Muscle layer of duodenum (tissue), 2 donors: ENCODE measurements around the gene RPL10.

Experiments
- H3K27ac ChIP-seq: one replicate; pipeline ENCODE4 v1.7.0; 2013; ENCODE audit warnings: mild to moderate bottlenecking, low read length
- H3K27me3 ChIP-seq: one replicate; pipeline ENCODE4 v1.7.0; 2013; ENCODE audit warnings: low read depth, mild to moderate bottlenecking, control low read depth, low read length
- H3K36me3 ChIP-seq, 2 donors: one replicate each; pipeline ENCODE4 v1.7.0; 2013; ENCODE audit warnings: low read length in 2 of 2, control low read depth in 1 of 2, mild to moderate bottlenecking in 1 of 2; ENCODE audit not compliant: insufficient read depth in 2 of 2, control insufficient read depth in 1 of 2
- H3K4me1 ChIP-seq, 2 donors: one replicate each; pipeline ENCODE4 v1.7.0; 2013; ENCODE audit warnings: low read length in 2 of 2, mild to moderate bottlenecking in 2 of 2, control low read depth in 1 of 2, moderate library complexity in 1 of 2; ENCODE audit not compliant: insufficient read depth in 2 of 2, control insufficient read depth in 1 of 2
- H3K4me3 ChIP-seq, 2 donors: one replicate each; pipeline ENCODE4 v1.7.0; 2013; ENCODE audit warnings: low read length in 2 of 2, low read depth in 1 of 2, mild to moderate bottlenecking in 1 of 2
- H3K9me3 ChIP-seq, 2 donors: one replicate each; pipeline ENCODE4 v1.7.0; 2013; ENCODE audit warnings: low read length in 2 of 2, control low read depth in 1 of 2, mild to moderate bottlenecking in 1 of 2; ENCODE audit not compliant: control insufficient read depth in 1 of 2
- donor health status: healthy.

The RPL10 gene

DNA sequence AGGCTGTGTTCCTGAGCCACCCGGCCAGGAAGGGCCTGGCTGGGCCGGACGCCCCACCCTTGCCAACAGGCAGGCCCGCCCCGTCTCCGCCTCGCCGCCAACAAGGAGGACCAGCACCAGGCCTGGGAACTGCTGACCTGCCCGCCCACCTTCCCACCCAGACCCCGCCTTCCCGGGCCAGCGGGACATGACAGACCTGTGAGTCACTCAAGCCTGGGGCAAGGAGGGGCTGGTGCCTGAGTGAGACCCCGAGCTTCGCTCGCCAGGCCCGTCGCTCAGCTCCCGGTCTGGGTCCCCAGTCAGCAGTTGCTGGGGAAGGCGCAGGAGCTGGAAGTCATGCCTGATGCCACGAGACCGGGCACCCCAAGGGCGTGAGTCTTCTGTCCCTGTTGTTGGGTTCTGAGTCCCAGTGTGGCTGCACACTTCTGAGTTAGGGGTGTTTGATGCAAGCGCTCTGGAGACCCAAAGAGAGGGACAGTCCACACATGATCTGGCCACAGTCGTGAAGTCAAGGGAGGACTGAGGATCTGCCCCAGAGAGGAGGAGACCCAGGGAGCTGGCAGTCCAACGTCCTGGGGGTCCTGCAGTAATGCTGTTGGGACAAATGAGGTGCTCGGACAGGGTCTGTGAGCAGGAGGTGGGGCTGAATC lies 11.2 kb downstream of the RPL10 start, which contains the start of gene DNASE1L1:
Gene DNASE1L1 (minus strand): TSS at position 33 of the 650 bp plus-strand sequence. CDS start 3,686 bp downstream, outside the sequence.
- peaks cover 0 to 3% of the 10 kb centered on the region in 2 donors for H3K36me3 ChIP-seq
- H3K4me3 ChIP-seq = peak within 1 kb of the TSS; percentile 44 to 45
- H3K27ac ChIP-seq = peak within 1 kb of the TSS; percentile 74
- H3K9me3 ChIP-seq = no peaks in the 10 kb centered on the region
- H3K4me1 ChIP-seq = peaks cover 0 to 5% of the 10 kb centered on the region in 2 donors
- H3K27me3 ChIP-seq = no peaks in the 10 kb centered on the region

GRCh38 chrX:154411981-154412340 lies 13.8 kb downstream of the RPL10 start:
- H3K4me3 ChIP-seq = peak overlapping the region; percentile 53 to 75
- H3K27ac ChIP-seq = peak overlapping the region; percentile 63
- H3K27me3 ChIP-seq = no peaks in the 10 kb centered on the region
- peaks cover 0 to 5% of the 10 kb centered on the region in 2 donors for H3K4me1 ChIP-seq
- H3K9me3 ChIP-seq = no peaks in the 10 kb centered on the region
- H3K36me3 ChIP-seq = peaks cover 0 to 3% of the 10 kb centered on the region in 2 donors

- peaks cover 0 to 3% of the 10 kb centered on the region in 2 donors for H3K36me3 ChIP-seq
- peak overlapping the region; percentile 63 for H3K27ac ChIP-seq
- no peaks in the 10 kb centered on the region for H3K27me3 ChIP-seq
- peaks cover 0 to 5% of the 10 kb centered on the region in 2 donors for H3K4me1 ChIP-seq
- H3K4me3 ChIP-seq = peak overlapping the region; percentile 53 to 75
- no peaks in the 10 kb centered on the region for H3K9me3 ChIP-seq
Measured at GRCh38 chrX:154412468-154412867, 14.3 kb downstream of the RPL10 start.

- no peak overlapping the region for H3K4me3 ChIP-seq
- H3K27me3 ChIP-seq = no peaks in the 10 kb centered on the region
- H3K9me3 ChIP-seq = no peaks in the 10 kb centered on the region
- no peak overlapping the region for H3K27ac ChIP-seq
- H3K36me3 ChIP-seq = peaks cover 0 to 3% of the 10 kb centered on the region in 2 donors
- peaks cover 0 to 5% of the 10 kb centered on the region in 2 donors for H3K4me1 ChIP-seq
Measured at GRCh38 chrX:154413142-154413541, 15.0 kb downstream of the RPL10 start.

- H3K27me3 ChIP-seq = no peaks in the 10 kb centered on the region
- peaks cover 0 to 5% of the 10 kb centered on the region in 2 donors for H3K4me1 ChIP-seq
- no peak overlapping the region for H3K4me3 ChIP-seq
- no peak overlapping the region for H3K27ac ChIP-seq
- H3K36me3 ChIP-seq = peaks cover 0 to 11% of the 10 kb centered on the region in 2 donors
- no peaks in the 10 kb centered on the region for H3K9me3 ChIP-seq
Measured at GRCh38 chrX:154417157-154417556, 19.0 kb downstream of the RPL10 start.

- no peaks in the 10 kb centered on the region for H3K9me3 ChIP-seq
- H3K4me3 ChIP-seq = no peak overlapping the region
- no peak overlapping the region for H3K27ac ChIP-seq
Measured at GRCh38 chrX:154419189-154419588, 21.0 kb downstream of the RPL10 start.

DNA sequence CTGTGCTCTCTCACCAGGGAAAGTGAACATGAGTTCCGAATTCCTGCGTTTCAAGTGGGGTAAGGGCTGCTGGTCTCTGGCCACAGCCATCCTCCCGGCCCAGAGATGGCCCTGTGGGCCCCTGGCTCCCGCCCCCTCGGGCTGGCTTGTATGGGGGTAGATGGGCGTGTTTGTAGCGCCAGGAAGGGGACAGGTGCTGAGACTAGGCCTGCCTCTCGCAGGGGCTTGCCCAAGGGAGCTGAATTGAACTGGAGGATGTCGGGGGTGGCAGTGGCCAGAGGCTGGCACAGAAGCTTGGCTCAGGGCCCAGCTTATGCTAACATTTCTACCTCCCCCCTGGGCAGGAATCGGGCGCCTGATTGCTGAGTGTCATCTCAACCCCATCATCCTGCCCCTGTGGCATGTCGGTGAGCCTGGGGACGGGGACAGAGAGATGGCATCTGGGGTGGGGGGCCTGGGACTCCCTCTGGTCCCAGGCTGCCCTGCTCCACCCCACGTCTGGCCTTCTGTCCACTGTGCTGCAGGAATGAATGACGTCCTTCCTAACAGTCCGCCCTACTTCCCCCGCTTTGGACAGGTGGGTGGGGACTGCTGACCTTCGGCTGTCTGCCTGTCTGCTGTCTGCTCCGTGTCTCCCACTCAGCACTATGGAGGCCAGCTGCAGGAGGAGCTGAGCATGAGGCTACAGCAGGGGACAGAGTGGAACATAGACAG lies 21.7 kb downstream of the RPL10 start:
- H3K27ac ChIP-seq = no peak overlapping the region
- H3K4me3 ChIP-seq = no peak overlapping the region
- H3K27me3 ChIP-seq = no peaks in the 10 kb centered on the region
- H3K36me3 ChIP-seq = peaks cover 0 to 8% of the 10 kb centered on the region in 2 donors
- no peaks in the 10 kb centered on the region for H3K9me3 ChIP-seq
- no peaks in the 10 kb centered on the region for H3K4me1 ChIP-seq

More at GRCh38 chrX:154419189-154419588, 21.0 kb downstream of the RPL10 start:
- H3K27me3 ChIP-seq = no peaks in the 10 kb centered on the region
- peaks cover 0 to 8% of the 10 kb centered on the region in 2 donors for H3K36me3 ChIP-seq
- H3K4me1 ChIP-seq = no peaks in the 10 kb centered on the region

- Histone ChIP-seq H3K9me3 (no peaks in the 10 kb centered on the region), H3K36me3 (peaks cover 0 to 8% of the 10 kb centered on the region in 2 donors), H3K27ac (no peak overlapping the region), H3K4me3 (no peak overlapping the region), H3K27me3 (no peaks in the 10 kb centered on the region), H3K4me1 (no peaks in the 10 kb centered on the region)
Measured at GRCh38 chrX:154420402-154420756, 22.2 kb downstream of the RPL10 start.

DNA sequence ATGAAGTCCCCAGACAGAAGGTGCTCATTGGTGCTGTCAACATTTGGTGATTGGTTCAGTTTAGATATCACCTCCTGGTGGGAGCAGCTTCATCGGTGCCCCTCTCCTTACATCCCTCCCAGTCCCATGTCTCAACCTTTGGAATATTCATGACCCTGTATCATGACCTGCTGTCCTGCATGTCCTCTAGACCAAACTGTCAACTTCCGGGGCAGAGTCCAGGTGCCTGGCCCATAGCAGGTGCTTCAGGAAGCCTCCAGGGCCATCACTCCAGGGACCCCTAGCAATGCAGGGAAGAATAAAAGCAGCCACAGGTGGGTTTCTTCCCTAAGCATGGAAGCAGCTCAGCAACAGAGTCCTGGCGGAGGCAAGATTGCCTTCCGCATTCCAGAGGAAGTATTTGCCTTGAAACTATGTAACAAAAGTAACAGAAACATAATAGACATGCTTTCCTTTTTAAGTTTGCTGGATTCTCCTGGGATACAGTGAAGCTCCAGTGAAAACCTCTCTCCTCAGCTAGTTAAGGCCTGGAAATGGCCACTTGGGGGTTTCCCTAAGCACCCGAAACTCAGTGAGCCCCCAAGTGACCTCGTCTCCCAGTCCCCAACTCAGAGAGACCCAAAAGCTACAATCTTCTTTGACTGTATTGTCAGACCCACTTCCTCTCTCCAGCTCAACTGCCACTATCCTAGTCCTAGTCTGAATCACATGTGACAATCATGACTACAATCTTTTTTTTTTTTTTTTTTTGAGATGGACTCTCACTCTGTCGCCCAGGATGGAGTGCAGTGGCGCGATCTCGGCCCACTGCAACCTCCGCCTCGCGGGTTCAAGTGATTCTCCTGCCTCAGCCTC lies 29.0 kb downstream of the RPL10 start:
- Histone ChIP-seq H3K27ac (no peak overlapping the region), H3K36me3 (peaks cover 0 to 6% of the 10 kb centered on the region in 2 donors), H3K9me3 (no peaks in the 10 kb centered on the region), H3K4me1 (peaks cover 0 to 24% of the 10 kb centered on the region in 2 donors), H3K4me3 (peak overlapping the region in 1 of 2 donors; percentile 79), H3K27me3 (no peaks in the 10 kb centered on the region)

- peaks cover 4 to 15% of the 10 kb centered on the region in 2 donors for H3K36me3 ChIP-seq
Measured at GRCh38 chrX:154428176-154429171, 30.3 kb downstream of the RPL10 start, which contains the start of gene ATP6AP1. TSS of gene ATP6AP1 (plus strand) at chrX:154428677. CDS start at chrX:154428693, 16 bp downstream.

More at GRCh38 chrX:154428176-154429171, 30.3 kb downstream of the RPL10 start, which contains the start of gene ATP6AP1:
- Histone ChIP-seq H3K27me3 (no peaks in the 10 kb centered on the region), H3K9me3 (no peaks in the 10 kb centered on the region), H3K4me1 (peaks cover 0 to 24% of the 10 kb centered on the region in 2 donors), H3K4me3 (peak within 1 kb of the TSS; percentile 67 to 79), H3K27ac (no peak within 1 kb of the TSS)
